ENCODE results near the gene DNAJC27. TPM values are rescaled to one million over a fixed set of nuclear protein-coding genes. Genes with fewer than 3 reads are reported as not detected.

DNAJC27 gene
- total RNA-seq, 1 experiment from 2014 or later = 6.7 TPM

- H3K9me2 ChIP-seq (replicated peaks; ENCODE audit: insufficient read depth, low read length) = no peaks in the 10 kb centered on the region
- no peak overlapping the region for H3K4me3 ChIP-seq (ENCODE audit: low read length)
- DNase-seq = no peak
- H3K4me2 ChIP-seq (ENCODE audit: low read depth, low read length, poor library complexity, severe bottlenecking) = no peak overlapping the region
- peaks cover 3% of the 10 kb centered on the region for H3K4me1 ChIP-seq (ENCODE audit: low read length)
- peaks cover 54% of the 10 kb centered on the region for H3K36me3 ChIP-seq (ENCODE audit: insufficient read depth, low read length)
- no peak overlapping the region for H3K9ac ChIP-seq (ENCODE audit: low read length)
- H2AFZ ChIP-seq (ENCODE audit: low read length) = no peak overlapping the region
- H3K79me2 ChIP-seq (ENCODE audit: low read length) = peaks cover 53% of the 10 kb centered on the region
- no peaks in the 10 kb centered on the region for H4K20me1 ChIP-seq (ENCODE audit: insufficient read depth, low read depth, low read length)
- peaks cover 10% of the 10 kb centered on the region; the same call in 1 of the 2 replicates for H3K9me3 ChIP-seq (ENCODE audit: low read length)
- H3K27ac ChIP-seq (ENCODE audit: low read length) = no peak overlapping the region
- H3K27me3 ChIP-seq (ENCODE audit: low read length) = no peaks in the 10 kb centered on the region
Observed at GRCh38 chr2:24894750-24895149, 77.0 kb downstream of the DNAJC27 start.

- Histone ChIP-seq H3K4me3 (ENCODE audit: low read length) (no peak overlapping the region), H4K20me1 (ENCODE audit: insufficient read depth, low read depth, low read length) (no peaks in the 10 kb centered on the region), H3K79me2 (ENCODE audit: low read length) (peaks cover 49% of the 10 kb centered on the region), H3K9me3 (ENCODE audit: low read length) (peaks cover 10% of the 10 kb centered on the region; the same call in 1 of the 2 replicates), H3K4me2 (ENCODE audit: low read depth, low read length, poor library complexity, severe bottlenecking) (no peak overlapping the region), H2AFZ (ENCODE audit: low read length) (no peak overlapping the region), H3K36me3 (ENCODE audit: insufficient read depth, low read length) (peaks cover 46% of the 10 kb centered on the region), H3K9me2 (replicated peaks; ENCODE audit: insufficient read depth, low read length) (no peaks in the 10 kb centered on the region), H3K9ac (ENCODE audit: low read length) (no peak overlapping the region), H3K27ac (ENCODE audit: low read length) (no peak overlapping the region), H3K4me1 (ENCODE audit: low read length) (no peaks in the 10 kb centered on the region), H3K27me3 (ENCODE audit: low read length) (no peaks in the 10 kb centered on the region)
- DNase-seq = no peak
Observed at GRCh38 chr2:24893934-24894333, 77.8 kb downstream of the DNAJC27 start.

Small RNA genes within 50 kb of the gene (small RNA-seq; reads per million reads assigned to genes)
- not detected for gene AC013267.1
- not detected for gene RF00016
- gene RF00019 = not detected

Other genes starting within 250 kb of the DNAJC27 start
- gene PTRHD1, start 178.6 kb downstream of the DNAJC27 start, total RNA-seq (2014; rRNA removed; shearing (Covaris generic); ENCODE audit: low replicate concordance) = 14.4 and 19.8 TPM in 2 replicates
- 17.5 and 32.9 TPM in 2 replicates for gene CENPO, start 178.5 kb downstream of the DNAJC27 start, total RNA-seq (2014; rRNA removed; shearing (Covaris generic); ENCODE audit: low replicate concordance)
- 57.6 and 58.4 TPM in 2 replicates for gene ADCY3, start 51.7 kb downstream of the DNAJC27 start, total RNA-seq (2014; rRNA removed; shearing (Covaris generic); ENCODE audit: low replicate concordance)
- 0.22 and 0.58 TPM in 2 replicates for gene EFR3B, start 70.1 kb upstream of the DNAJC27 start, total RNA-seq (2014; rRNA removed; shearing (Covaris generic); ENCODE audit: low replicate concordance)
- gene POMC, start 196.6 kb upstream of the DNAJC27 start, total RNA-seq (2014; rRNA removed; shearing (Covaris generic); ENCODE audit: low replicate concordance) = 0.45 TPM in 1 of 2 replicates, not detected in the other

Measured in Karpas-422 (cell line).